H1 (cell line): ENCODE measurements around the gene PLB1.

Experiments used
- ATF3 ChIP-seq: IDR thresholded peaks from 2 replicates; pipeline ENCODE4 v1.6.1; 2011; ENCODE audit warnings: low read depth, mild to moderate bottlenecking, low read length; ENCODE audit not compliant: insufficient read depth
- CHD1 ChIP-seq: IDR thresholded peaks from 2 replicates; pipeline ENCODE4 v1.6.1; 2012; ENCODE audit warnings: low read depth, low read length, improper control_type of control experiment
- EP300 ChIP-seq, 2 experiments: IDR thresholded peaks; 1 replicate in 1 of 2; 2 replicates in 1 of 2; pipeline ENCODE4 v1.6.1; 2011 to 2012; ENCODE audit warnings: low read depth in 2 of 2, low read length in 2 of 2, mild to moderate bottlenecking in 2 of 2, borderline replicate concordance in 1 of 2, inconsistent platforms in 1 of 2, moderate library complexity in 1 of 2
- EZH2 ChIP-seq: fragments of 200-600 bp; sonication (generic); IDR thresholded peaks from 2 replicates; pipeline ENCODE4 v1.7.1; 2012; ENCODE audit warnings: low read depth, mild to moderate bottlenecking, moderate library complexity, low read length, inconsistent platforms; ENCODE audit not compliant: severe bottlenecking
- RAD21 ChIP-seq, 2 experiments: IDR thresholded peaks in 1 of 2; conservative IDR thresholded peaks in 1 of 2; 2 replicates each; pipeline ENCODE4 v1.6.1; 2011; ENCODE audit warnings: low read depth in 2 of 2, low read length in 2 of 2, improper control_type of control experiment in 1 of 2, inconsistent platforms in 1 of 2, mild to moderate bottlenecking in 1 of 2, moderate library complexity in 1 of 2
- SAP30 ChIP-seq: fragments of 300-600 bp; sonication (generic); IDR thresholded peaks from 2 replicates; pipeline ENCODE4 v1.7.1; 2012; ENCODE audit warnings: low read length, moderate library complexity, mild to moderate bottlenecking, inconsistent platforms; ENCODE audit not compliant: insufficient read depth, insufficient replicate concordance
- TF ChIP-seq, protein P1 (sequence below), 3 experiments: IDR thresholded peaks; 1 replicate in 2 of 3; 2 replicates in 1 of 3; pipeline versions ENCODE4 v1.5.1 to v1.6.1; 2011; ENCODE audit warnings: low read length in 3 of 3, mild to moderate bottlenecking in 3 of 3, inconsistent platforms in 2 of 3, low read depth in 1 of 3, moderate library complexity in 1 of 3; ENCODE audit not compliant: insufficient read depth in 1 of 3; ENCODE audit errors: control extremely low read depth in 1 of 3

DNA sequence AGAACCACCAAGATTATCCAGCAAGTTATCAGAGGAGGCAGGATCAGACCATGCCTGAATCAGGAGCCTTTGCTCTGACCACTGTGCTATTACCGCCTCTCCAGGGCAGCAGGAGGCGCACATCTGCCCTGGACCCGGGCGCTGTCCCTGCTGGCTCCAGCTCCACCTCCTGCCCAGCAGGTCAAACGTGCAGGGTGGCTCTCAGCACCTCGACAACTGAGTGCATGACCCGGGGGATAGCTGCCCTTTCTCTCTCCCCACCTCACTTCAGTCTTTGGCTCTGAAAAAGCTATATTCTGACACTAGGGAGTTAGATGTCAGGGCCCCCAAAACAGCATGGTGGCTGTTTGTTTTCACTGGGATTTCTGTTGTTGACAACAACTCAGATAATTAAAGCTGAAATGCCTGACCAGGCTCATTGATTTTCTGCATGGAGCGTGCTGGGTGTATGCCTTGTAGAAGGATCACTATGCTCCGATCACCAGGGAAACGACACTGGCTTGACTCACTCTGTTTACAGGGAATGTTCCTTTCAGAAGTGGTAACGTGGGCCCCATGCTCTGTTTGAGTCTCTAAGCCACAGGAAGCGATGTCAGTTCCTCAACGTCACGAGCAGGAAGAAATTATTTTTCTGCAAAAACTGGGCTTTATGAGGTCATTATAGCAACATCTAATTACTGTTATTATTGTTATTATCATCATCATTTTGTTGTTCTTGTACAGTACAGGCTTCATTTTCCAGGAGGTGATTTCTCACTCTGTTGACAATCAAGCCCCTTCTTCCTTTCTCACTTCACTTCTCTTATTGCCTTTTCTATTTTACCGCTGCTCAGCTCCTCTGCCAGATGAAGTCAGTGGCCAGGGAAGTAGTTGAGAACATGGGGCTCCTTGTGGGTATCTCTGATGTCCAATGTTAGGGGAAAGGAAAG lies 125.6 kb downstream of the PLB1 start:
- TF ChIP-seq CHD1 (no peak), EZH2 (no peak), RAD21 (IDR thresholded peaks at IDR 0.05 in 1 of 2, conservative IDR thresholded peaks at IDR 0.05 in 1 of 2; ENCODE audit: low read depth in 2 of 2, low read length in 2 of 2) (peak; percentile 69 to 79), SAP30 (no peak), ATF3 (no peak), EP300 (IDR thresholded peaks at IDR 0.05; ENCODE audit: borderline replicate concordance in 1 of 2, low read depth in 2 of 2, low read length in 2 of 2) (no peak)
- TF ChIP-seq, protein P1, sequence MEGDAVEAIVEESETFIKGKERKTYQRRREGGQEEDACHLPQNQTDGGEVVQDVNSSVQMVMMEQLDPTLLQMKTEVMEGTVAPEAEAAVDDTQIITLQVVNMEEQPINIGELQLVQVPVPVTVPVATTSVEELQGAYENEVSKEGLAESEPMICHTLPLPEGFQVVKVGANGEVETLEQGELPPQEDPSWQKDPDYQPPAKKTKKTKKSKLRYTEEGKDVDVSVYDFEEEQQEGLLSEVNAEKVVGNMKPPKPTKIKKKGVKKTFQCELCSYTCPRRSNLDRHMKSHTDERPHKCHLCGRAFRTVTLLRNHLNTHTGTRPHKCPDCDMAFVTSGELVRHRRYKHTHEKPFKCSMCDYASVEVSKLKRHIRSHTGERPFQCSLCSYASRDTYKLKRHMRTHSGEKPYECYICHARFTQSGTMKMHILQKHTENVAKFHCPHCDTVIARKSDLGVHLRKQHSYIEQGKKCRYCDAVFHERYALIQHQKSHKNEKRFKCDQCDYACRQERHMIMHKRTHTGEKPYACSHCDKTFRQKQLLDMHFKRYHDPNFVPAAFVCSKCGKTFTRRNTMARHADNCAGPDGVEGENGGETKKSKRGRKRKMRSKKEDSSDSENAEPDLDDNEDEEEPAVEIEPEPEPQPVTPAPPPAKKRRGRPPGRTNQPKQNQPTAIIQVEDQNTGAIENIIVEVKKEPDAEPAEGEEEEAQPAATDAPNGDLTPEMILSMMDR (IDR thresholded peaks at IDR 0.05; ENCODE audit: control extremely low read depth in 1 of 3, insufficient read depth in 1 of 3, low read depth in 1 of 3, low read length in 3 of 3): peak; percentile 78 to 83 (median 80)
